HepG2 (cell line): ENCODE measurements around the gene P2RY6. TPM values are rescaled to one million over a fixed set of nuclear protein-coding genes. Genes with fewer than 3 reads are reported as not detected.

Source experiments
- AHR ChIP-seq: IDR thresholded peaks from 2 replicates; pipeline ENCODE4 v1.6.1; 2018; ENCODE audit warnings: missing genetic modification reagents, missing compliant biosample characterization
- CAMTA2 ChIP-seq: sonication (generic); formaldehyde crosslinking; IDR thresholded peaks from 2 replicates; pipeline ENCODE4 v1.4.0; 2020; ENCODE audit warnings: mild to moderate bottlenecking, missing genetic modification reagents, borderline replicate concordance
- CENPT ChIP-seq: sonication (generic); formaldehyde crosslinking; IDR thresholded peaks from 2 replicates; pipeline ENCODE4 v1.8.0; 2022; ENCODE audit warnings: low read depth, mild to moderate bottlenecking, moderate library complexity, missing genetic modification reagents
- ELK4 ChIP-seq: sonication (generic); formaldehyde crosslinking; IDR thresholded peaks from 2 replicates; pipeline ENCODE4 v1.9.0; 2021; ENCODE audit warnings: missing genetic modification reagents, borderline replicate concordance
- ERF ChIP-seq: IDR thresholded peaks from 2 replicates; pipeline ENCODE4 v1.6.1; 2018; ENCODE audit warnings: missing biosample characterization, missing genetic modification reagents
- FOXK2 ChIP-seq: fragments of 450-650 bp; IDR thresholded peaks from 2 replicates; pipeline ENCODE4 v1.6.1; 2016
- HNF4G ChIP-seq, 2 experiments: sonication (generic) in 1 of 2; formaldehyde crosslinking in 1 of 2; IDR thresholded peaks; 2 replicates each; pipeline versions ENCODE4 v1.4.0 to v1.6.1; 2011 to 2020; ENCODE audit warnings: borderline replicate concordance in 2 of 2, low read depth in 2 of 2, mild to moderate bottlenecking in 2 of 2, low read length in 1 of 2, missing genetic modification reagents in 1 of 2, moderate library complexity in 1 of 2
- HOXA7 ChIP-seq: sonication (generic); formaldehyde crosslinking; IDR thresholded peaks from 2 replicates; pipeline ENCODE4 v1.8.1; 2022; ENCODE audit warnings: mild to moderate bottlenecking, missing genetic modification reagents, moderate library complexity
- IRX3 ChIP-seq: sonication (generic); formaldehyde crosslinking; IDR thresholded peaks from 2 replicates; pipeline ENCODE4 v1.8.1; 2023; ENCODE audit warnings: mild to moderate bottlenecking, low read depth, missing genetic modification reagents, borderline replicate concordance
- MYPOP ChIP-seq: sonication (generic); formaldehyde crosslinking; IDR thresholded peaks from 2 replicates; pipeline ENCODE4 v1.8.1; 2023; ENCODE audit warnings: mild to moderate bottlenecking, moderate library complexity, missing genetic modification reagents
- NCOA1 ChIP-seq: sonication (generic); formaldehyde crosslinking; IDR thresholded peaks from 2 replicates; pipeline ENCODE4 v1.9.0; 2021; ENCODE audit warnings: missing genetic modification reagents
- PLRG1 ChIP-seq: fragments of 450-650 bp; conservative IDR thresholded peaks from 2 replicates; pipeline ENCODE4 v1.6.1; 2016
- ZBTB20 ChIP-seq: sonication (generic); formaldehyde crosslinking; IDR thresholded peaks from 2 replicates; pipeline ENCODE4 v1.8.1; 2023; ENCODE audit warnings: missing genetic modification reagents, low read depth, mild to moderate bottlenecking, borderline replicate concordance
- ZBTB3 ChIP-seq: sonication (generic); formaldehyde crosslinking; IDR thresholded peaks from 2 replicates; pipeline ENCODE4 v1.4.0; 2020; ENCODE audit warnings: low read depth, mild to moderate bottlenecking, moderate library complexity, missing genetic modification reagents, borderline replicate concordance
- ZFP91 ChIP-seq: sonication (generic); formaldehyde crosslinking; IDR thresholded peaks from 2 replicates; pipeline ENCODE4 v1.9.0; 2022; ENCODE audit warnings: missing genetic modification reagents, mild to moderate bottlenecking, borderline replicate concordance
- ZFY ChIP-seq: sonication (generic); formaldehyde crosslinking; IDR thresholded peaks from 2 replicates; pipeline ENCODE4 v1.4.0; 2020; ENCODE audit warnings: missing genetic modification reagents
- ZGPAT ChIP-seq: IDR thresholded peaks from 2 replicates; pipeline ENCODE4 v1.6.1; 2016; ENCODE audit warnings: mild to moderate bottlenecking
- ZNF263 ChIP-seq: sonication (generic); formaldehyde crosslinking; IDR thresholded peaks from 2 replicates; pipeline ENCODE4 v1.4.0; 2020; ENCODE audit warnings: missing genetic modification reagents
- ZNF317 ChIP-seq: sonication (generic); formaldehyde crosslinking; IDR thresholded peaks from 2 replicates; pipeline ENCODE4 v1.5.0; 2020; ENCODE audit warnings: mild to moderate bottlenecking, missing genetic modification reagents
- ZNF350 ChIP-seq: sonication (generic); formaldehyde crosslinking; IDR thresholded peaks from 2 replicates; pipeline ENCODE4 v1.4.0; 2020; ENCODE audit warnings: mild to moderate bottlenecking, low read depth, missing genetic modification reagents, borderline replicate concordance
- ZNF670 ChIP-seq: sonication (generic); formaldehyde crosslinking; IDR thresholded peaks from 2 replicates; pipeline ENCODE4 v1.8.0; 2022; ENCODE audit warnings: mild to moderate bottlenecking, missing genetic modification reagents, borderline replicate concordance
- ZNF724P ChIP-seq: sonication (generic); formaldehyde crosslinking; IDR thresholded peaks from 2 replicates; pipeline ENCODE4 v1.8.0; 2022; ENCODE audit warnings: missing genetic modification reagents, borderline replicate concordance
- ZNF746 ChIP-seq: sonication (generic); formaldehyde crosslinking; IDR thresholded peaks from 2 replicates; pipeline ENCODE4 v1.8.0; 2022; ENCODE audit warnings: mild to moderate bottlenecking, missing genetic modification reagents
- ZNF749 ChIP-seq: sonication (generic); formaldehyde crosslinking; IDR thresholded peaks from 2 replicates; pipeline ENCODE4 v1.8.0; 2022; ENCODE audit warnings: mild to moderate bottlenecking, missing genetic modification reagents, moderate library complexity, borderline replicate concordance
- polyA plus RNA-seq, 8 experiments: library from polyadenylated mRNA; depleted of rRNA in 3 of 8; stranded (reverse) in 7 of 8; unstranded in 1 of 8; fragments of >200 nt; fragmentation: Illumina TruSeq in 4 of 8; extraction: Trizol in 4 of 8; gene quantifications; 2 replicates each; pipeline versions ENCODE4 v1.2.1 to v1.2.3, GENCODE V29; 2011 to 2016; ENCODE audit warnings: low read depth in 4 of 8, missing spikeins in 1 of 8, mixed read lengths in 1 of 8; ENCODE audit not compliant: insufficient read depth in 1 of 8
- total RNA-seq, 5 experiments: library from RNA; depleted of rRNA; stranded (reverse); fragments of >200 nt; fragmentation: Illumina TruSeq; extraction: Trizol; gene quantifications; 2 replicates each; pipeline ENCODE4 v1.2.3, GENCODE V29; 2016; ENCODE audit warnings: low read depth in 1 of 5

Gene P2RY6
- total and polyA plus RNA-seq, 2 of the 13 experiments (the other 11 are each of a cell fraction or from before 2014, with no cell fraction given) = 0.09 to 0.29 TPM

- peak; percentile 29; the same call in 1 of the 2 replicates for TF ChIP-seq MYPOP (CRISPR knock-in tag)
- no peak for TF ChIP-seq ZBTB3
- peak; percentile 34; the same call in 1 of the 2 replicates for TF ChIP-seq ZGPAT (CRISPR knock-in tag)
- no peak for TF ChIP-seq IRX3 (CRISPR knock-in tag)
- TF ChIP-seq HOXA7 (CRISPR knock-in tag) = no peak
- TF ChIP-seq ZFY (CRISPR knock-in tag) = peak; percentile 36; the same call in 1 of the 2 replicates
- TF ChIP-seq ZNF749 = 0 out of 2 replicates have a peak, but pooled peaks have one; percentile 27
- no peak for TF ChIP-seq AHR (CRISPR knock-in tag)
- peak; percentile 52; the same call in 1 of the 2 replicates for TF ChIP-seq ERF (CRISPR knock-in tag)
- no peak for TF ChIP-seq ZNF350
- TF ChIP-seq ZNF670 (CRISPR knock-in tag) = no peak
- TF ChIP-seq HNF4G (IDR thresholded peaks at IDR 0.05; ENCODE audit: borderline replicate concordance, low read depth, low read length) = peak; percentile 61; the same call in 1 of the 2 replicates
- TF ChIP-seq HNF4G (CRISPR knock-in tag; IDR thresholded peaks at IDR 0.05; ENCODE audit: borderline replicate concordance, low read depth) = 0 out of 2 replicates have a peak, but pooled peaks have one; percentile 22
- no peak for TF ChIP-seq ELK4
- TF ChIP-seq CENPT (CRISPR knock-in tag) = no peak
- TF ChIP-seq ZFP91 (CRISPR knock-in tag) = peak; percentile 77; the same call in 1 of the 2 replicates
- no peak for TF ChIP-seq ZBTB20 (CRISPR knock-in tag)
- TF ChIP-seq NCOA1 = no peak
- TF ChIP-seq ZNF724P (CRISPR knock-in tag) = no peak
- no peak for TF ChIP-seq PLRG1
- TF ChIP-seq ZNF317 = 0 out of 2 replicates have a peak, but pooled peaks have one; percentile 31
- TF ChIP-seq ZNF263 (CRISPR knock-in tag) = 0 out of 2 replicates have a peak, but pooled peaks have one; percentile 32
- no peak; the same call in 1 of the 2 replicates for TF ChIP-seq ZNF746 (CRISPR knock-in tag)
- TF ChIP-seq FOXK2 = peak; percentile 68; the same call in 1 of the 2 replicates
- TF ChIP-seq CAMTA2 = no peak
Measured at GRCh38 chr11:73314117-73314961, 42.2 kb downstream of the P2RY6 start (continued).
